GM19351 (cell line): ENCODE measurements around the gene SLC26A6.

ENCODE experiments used
- ATAC-seq: cut with Tn5 transposase; IDR thresholded peaks from one replicate; pipeline ENCODE4 v1.9.1; 2021; ENCODE audit warnings: mild to moderate bottlenecking, moderate library complexity; ENCODE audit not compliant: unreplicated experiment

Gene SLC26A6

GRCh38 chr3:48599509-48600285, 35.6 kb downstream of the SLC26A6 start:
- no peak for ATAC-seq

DNA sequence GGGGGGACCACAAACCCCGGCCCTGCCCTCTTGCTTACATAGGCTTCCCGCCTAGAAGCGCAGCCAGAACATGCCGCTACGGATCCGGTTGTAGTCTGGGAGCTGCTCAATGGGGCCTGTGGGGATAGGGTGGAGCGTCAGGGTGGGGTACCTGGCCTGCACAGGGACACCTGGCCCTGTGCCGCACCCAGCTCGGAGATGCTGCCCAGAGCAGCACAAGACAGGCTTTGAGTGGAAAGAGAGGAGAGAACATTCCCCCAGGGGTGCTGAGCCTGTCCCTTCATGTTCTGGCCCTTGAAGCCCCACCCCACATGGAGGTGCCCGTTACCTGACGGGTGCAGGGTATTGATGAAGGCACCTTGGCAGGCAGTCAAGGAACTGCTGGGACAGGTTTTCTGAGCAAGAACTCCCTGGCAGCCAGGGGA, 36.2 kb downstream of the SLC26A6 start:
- ATAC-seq: no peak

GRCh38 chr3:48598323-48599076, 36.8 kb downstream of the SLC26A6 start:
- ATAC-seq: no peak

GRCh38 chr3:48597408-48597800, 37.9 kb downstream of the SLC26A6 start:
- ATAC-seq: no peak

DNA sequence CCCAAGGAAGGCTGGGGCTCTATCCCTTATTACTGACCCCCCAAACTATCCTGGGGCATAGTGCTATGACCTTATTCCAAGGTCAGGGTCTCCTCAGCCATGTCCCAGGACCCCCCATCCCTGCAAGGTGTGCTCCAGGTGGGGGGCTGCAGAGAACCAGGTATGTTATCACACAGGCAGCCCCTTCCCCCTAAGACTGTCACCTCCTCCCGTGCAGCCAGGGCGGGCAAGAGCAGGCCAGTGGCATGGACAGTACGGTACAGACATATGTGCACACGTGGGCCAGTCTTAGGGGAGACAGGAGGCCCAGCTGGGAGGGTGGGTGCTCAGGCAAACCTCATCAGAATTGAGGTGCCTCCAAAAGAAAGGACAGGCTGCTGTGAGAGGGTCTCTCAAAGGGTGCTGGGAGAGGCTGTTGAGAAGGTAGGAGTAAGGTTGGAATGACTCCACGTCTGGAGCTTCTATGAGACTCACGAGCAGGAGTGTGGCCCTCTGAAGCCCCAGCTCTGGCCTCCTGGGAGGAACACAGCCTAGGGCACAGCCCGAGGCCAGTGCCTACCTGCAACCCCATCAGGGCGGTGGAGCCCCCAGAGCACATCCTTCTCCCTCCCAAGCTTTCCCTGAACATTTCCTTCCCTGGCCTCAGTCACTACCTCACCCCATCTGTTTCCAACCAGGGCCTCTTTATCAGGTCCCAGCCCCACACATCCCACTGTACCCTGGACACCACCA, 38.4 kb downstream of the SLC26A6 start:
- no peak for ATAC-seq

DNA sequence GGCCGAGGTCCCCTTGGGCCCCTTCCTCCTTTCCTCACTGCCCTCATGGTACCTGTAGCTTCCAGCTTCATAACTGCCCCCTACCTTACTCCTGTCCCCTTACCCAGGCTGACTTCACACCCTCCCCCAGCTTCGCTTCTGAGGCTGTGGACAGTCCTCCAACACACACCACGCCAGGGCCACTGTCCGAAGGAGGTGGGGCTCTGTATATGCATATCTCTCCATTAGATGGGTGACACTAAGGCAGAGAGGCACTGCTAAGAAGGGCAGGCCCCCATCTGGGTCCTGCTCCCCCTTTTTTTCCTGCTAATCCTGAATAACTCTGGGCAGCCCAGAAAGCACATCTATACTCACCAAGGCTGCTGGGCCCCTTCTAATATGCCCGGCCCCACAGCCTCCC, 39.1 kb downstream of the SLC26A6 start:
- ATAC-seq: no peak

DNA sequence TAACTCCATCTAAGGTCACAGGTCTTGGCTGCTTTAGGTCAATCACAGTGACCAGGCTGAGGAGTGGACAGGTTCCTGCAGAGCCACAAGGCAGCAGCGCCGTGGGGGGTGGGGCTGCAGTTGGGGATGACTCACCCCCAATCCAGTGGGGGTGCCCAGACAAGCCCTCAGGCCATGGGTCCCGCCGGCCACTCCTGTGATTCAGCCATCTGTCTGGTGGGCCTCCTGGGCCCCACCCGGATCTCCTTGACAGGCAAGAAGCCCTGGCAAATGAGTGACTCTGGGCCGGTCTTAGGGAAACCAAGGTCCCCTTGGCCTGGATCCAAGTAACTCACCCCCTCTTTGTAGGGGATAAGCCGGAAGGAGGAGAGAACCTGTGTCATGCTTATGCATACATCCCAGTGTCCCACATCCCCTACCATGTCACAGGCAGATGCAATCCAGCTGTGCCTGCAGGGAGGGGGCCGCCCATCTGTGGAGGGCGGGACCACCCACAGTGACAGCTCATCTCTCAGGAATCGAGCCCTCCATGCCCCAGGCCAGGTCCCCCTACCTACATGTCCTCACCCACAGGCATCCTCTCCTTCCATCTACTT, 39.6 kb downstream of the SLC26A6 start:
- no peak for ATAC-seq

GRCh38 chr3:48595075-48595525, 40.2 kb downstream of the SLC26A6 start, which contains the start of gene COL7A1:
COL7A1 (minus strand) TSS chr3:48595329; CDS start chr3:48595159, 170 bp downstream.
- ATAC-seq: no peak

DNA sequence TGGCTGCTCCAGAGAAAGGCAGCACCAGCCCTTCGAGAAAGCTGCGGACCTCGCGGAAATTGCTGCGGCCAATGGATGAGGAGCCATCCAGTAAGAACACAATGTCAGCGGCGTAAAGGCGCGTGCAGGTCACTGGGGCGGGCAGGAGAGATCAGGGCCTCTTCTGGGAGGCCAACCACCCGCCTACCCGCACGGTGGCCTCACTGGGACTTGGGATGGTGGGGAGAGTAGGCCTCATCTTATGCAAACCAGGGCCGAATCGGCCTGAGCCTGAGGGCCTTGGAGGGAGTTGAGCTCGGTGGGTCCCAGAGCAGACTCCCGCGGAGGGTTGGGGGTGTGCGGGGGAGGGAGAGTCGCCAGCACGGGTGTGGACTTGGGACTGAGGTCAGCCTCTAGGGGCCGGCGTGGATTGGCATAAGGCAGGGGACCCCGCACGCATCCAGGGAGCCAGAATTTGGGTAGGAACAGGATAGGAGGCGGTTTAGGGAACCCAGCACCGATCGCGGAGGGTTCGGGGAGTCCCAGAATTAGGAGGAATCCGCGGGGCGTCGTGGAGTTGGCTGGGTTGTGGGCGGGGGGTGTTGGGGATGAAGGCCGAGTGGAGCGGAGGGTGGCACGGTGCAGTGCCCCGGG, 40.7 kb downstream of the SLC26A6 start:
- ATAC-seq: no peak

DNA sequence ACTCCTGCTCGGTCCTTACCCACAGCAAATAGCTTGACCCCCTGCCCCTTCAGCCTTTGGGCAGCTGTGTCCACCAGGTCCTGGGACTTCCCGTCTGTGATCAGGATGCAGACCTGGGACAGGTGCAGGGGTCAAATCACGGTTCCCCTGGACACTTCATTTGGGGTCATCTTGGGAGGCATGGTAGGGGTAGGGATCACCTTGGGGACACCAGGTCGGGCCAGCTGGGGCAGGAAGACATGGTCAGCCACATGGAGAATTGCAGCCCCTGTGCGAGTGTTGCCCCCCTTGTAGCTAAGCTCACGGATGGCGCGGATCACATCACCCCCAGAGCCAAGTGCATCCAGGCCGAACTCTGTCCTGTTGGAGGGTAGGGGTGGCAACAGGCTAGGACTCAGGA, 41.9 kb downstream of the SLC26A6 start:
- no peak for ATAC-seq

- no peak for ATAC-seq
Measured at GRCh38 chr3:48592519-48593087, 42.7 kb downstream of the SLC26A6 start.

GRCh38 chr3:48591886-48592518, 43.3 kb downstream of the SLC26A6 start:
- no peak for ATAC-seq

GRCh38 chr3:48591436-48591835, 43.8 kb downstream of the SLC26A6 start:
- ATAC-seq: no peak

DNA sequence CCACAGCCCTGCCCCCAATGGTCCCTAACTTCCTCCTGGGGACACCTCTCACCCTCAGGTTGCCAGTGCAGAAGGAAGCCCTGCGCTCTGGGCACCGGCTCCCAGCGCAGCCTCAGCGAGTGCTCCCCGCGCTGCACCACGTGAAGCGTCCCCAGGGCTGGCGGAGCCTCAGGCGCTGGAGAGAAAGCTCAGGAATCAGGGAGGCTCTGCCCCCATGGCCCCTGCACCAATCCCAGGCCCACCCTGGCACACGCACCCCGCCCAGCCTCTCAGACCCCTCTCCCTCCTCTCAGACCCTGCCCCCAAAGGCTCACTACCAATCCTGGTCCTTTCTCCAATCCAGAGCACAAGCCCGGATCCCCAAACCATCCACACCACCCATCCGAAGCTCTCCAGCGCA, 47.0 kb downstream of the SLC26A6 start:
- no peak for ATAC-seq

DNA sequence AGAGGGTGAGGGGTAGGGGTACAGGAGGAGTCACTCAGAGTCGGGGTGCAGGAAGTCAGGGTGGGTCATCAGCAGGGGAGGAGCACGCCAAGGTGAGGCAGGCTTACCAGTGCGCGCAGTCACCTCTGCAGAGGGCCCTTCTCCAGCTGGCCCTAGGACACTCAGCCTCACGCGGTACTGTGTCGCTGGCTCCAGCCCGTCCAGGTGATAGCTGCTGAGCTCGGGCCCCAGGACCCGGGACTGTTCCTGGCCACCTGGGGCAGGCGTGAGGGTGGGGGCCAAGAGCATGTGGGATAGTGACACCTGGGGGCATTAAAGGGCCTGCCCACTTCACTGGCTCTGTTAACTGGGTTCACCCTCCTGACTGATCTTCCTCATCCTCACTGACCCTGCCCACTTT, 47.6 kb downstream of the SLC26A6 start:
- ATAC-seq: no peak

- ATAC-seq: no peak
Measured at GRCh38 chr3:48585411-48585810, 49.9 kb downstream of the SLC26A6 start.

GRCh38 chr3:48584836-48585235, 50.4 kb downstream of the SLC26A6 start:
- no peak for ATAC-seq

GRCh38 chr3:48581621-48582481, 53.4 kb downstream of the SLC26A6 start:
- no peak for ATAC-seq

DNA sequence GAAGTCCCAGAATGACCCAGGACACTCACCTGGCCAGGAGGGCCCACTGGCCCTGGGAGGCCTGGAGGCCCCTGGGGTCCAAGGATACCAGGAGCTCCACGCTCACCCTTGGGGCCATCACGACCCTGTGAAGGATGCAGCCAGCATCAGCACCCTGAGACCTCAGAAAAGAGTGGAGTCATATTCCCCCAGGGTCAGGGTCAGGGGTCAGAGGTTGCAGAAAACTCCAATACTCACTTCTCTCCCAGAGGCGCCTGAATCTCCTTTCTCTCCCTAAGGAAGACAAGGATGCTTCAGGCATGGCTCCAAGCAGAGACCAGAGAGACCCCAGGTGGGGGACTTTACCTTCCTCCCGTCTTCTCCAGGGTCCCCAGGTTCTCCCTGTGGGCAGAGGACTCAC, 58.6 kb downstream of the SLC26A6 start:
- ATAC-seq: no peak
